Hypothalamus (tissue), 51 donors: ENCODE data around the gene CDKN2A.

Experiments used
- DNase-seq, 51 donors: peaks; one replicate each; lab custom pipeline; 2025; lab: John Stamatoyannopoulos, UW

Gene CDKN2A

GRCh38 chr9:21958833-21959232 is 35.4 kb downstream of the CDKN2A start:
- DNase-seq: no peak

DNA sequence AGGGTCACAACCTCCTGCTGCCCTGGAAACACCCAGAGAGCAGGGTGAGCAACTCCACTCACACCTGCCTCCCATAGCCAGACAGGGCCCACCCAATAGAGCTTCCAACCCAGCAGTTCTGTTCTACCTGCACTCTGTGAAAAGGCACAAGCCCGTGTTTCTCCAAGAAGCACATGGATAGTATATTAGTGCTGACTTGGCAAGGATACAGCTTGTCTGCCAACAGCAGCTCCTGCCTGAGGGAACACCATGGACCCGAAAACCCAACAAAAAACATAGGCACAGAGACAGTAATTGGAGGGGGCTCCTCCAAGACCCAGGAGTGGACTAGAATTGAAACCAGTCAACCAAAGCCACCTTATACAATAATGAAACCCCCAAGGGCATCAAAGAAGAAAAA is 48.6 kb downstream of the CDKN2A start:
- no peak for DNase-seq

DNA sequence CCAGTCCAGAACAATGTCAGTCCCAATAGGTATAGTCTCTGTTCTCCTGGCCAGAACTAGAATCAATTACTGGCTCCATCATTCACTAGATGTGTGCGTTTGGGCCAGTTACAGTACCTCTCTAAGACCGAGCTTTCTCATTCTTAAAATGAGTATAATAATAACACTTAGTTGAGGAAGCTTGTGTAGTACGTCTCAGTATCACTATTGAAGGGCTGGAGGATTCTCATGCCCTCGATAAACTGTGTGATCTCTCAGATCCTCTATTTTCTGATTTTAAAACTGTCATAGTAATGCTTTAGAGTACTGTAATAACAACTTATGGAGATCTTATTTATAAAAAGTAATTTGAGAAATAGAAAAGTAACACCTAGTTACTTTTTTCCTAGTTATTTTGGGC is 50.7 kb downstream of the CDKN2A start:
- DNase-seq: no peak

GRCh38 chr9:21941337-21941995 is 52.7 kb downstream of the CDKN2A start:
- no peak for DNase-seq

DNA sequence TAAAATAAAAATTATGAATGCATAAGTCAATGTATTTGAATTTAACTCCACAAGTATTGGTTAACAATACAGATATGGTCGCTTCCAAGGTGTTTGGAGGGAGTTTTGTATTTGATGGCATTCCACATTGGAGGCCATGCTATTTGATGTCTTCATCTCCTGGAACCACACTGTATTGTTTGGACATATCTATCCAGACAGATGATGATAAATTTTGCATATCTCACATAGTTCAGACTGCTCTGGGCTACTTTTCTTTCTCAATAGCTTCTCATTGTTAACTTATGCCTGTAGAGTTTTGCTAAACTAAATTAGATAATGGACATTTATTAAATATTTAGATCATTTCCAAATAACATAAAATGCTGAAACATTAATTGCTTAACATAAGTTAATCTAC is 58.0 kb downstream of the CDKN2A start:
- DNase-seq: no peak

DNA sequence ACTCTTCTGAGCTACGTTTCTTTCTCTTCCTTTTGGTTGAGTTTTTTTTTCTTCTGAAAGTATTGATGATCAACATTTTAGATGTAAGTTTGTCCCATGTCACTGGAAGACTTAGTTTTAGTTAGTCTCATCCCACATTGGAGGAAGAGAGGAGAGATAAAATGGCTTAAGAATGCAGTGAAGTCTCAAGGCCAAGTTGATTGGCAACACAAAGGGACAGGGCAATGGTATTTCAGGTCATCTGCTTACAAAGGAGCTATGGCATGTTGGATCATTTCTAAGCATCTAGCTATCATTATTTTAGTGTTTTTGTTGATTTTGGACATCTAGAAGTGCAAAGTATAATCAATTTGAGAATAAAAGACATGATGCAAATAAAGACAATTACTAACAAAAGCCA is 58.6 kb downstream of the CDKN2A start:
- DNase-seq: no peak

GRCh38 chr9:21933865-21934264 is 60.3 kb downstream of the CDKN2A start:
- no peak for DNase-seq

DNA sequence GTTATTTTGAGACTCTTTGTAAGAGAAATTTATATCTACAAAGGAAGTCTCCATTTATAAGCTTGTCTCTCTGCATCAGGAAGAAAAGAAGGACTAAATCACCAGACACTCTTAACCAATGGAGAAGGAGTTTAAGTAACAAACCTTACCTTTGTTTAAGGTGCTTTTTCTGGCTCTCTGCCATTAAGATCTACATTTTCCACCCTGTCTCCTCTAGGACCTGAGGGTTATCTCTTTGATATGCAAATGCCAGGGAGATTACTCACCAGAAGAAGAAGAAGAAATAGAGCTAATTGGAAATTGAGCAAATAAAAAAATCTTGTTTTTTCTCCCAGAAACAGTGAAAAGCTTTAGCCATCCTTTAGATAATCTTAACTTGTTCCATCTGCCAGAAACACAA is 60.9 kb downstream of the CDKN2A start:
- DNase-seq: no peak

DNA sequence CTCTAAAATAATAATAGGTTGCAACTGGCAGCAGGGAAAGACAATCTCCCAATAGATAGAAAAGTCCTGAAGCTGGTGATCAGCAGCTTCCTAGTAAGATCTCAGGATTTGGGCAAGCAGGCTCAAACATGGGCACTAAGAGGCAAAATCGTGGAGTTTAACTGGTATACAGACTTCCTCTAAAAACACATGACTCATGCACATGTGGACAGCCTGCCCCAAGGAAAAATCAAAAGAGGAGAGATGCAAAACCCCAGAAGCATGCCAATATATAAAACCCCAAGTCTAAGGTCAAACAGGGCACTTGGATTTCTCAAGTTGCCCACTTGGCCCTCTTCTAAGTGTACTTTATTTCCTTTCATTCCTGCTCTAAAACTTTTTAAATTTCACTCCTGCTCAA is 62.8 kb downstream of the CDKN2A start:
- DNase-seq: no peak

DNA sequence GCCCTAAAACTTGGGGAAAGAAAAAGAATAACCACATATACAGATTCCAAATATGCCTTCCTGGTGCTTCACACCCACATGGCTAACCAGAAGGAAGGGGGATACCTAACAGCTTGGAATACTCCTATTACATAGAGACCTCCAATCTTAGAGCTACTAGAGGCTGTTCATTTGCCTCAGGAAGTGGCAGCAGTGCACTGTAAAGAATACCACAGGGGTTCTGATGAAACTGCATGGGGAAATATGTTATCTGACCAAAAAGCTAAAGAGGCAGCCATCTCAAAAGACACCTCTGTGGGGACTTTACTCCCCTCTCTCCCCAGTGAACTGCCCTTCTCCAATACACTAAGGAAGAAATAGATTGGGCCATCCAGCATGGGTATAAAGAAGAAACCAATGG is 66.4 kb downstream of the CDKN2A start:
- DNase-seq: no peak

- no peak for DNase-seq
Observed at GRCh38 chr9:21923694-21924093, 70.5 kb downstream of the CDKN2A start.

GRCh38 chr9:21919377-21920362 is 74.5 kb downstream of the CDKN2A start:
- no peak for DNase-seq
